DMS114 treated with DMSO at 0.1 percent for 48 hours (cell line): ENCODE data around the gene WDR5.

Source experiments
- DNase-seq: peaks from one replicate; lab custom pipeline; 2025; ENCODE audit not compliant: unreplicated experiment; lab: John Stamatoyannopoulos, UW

WDR5 gene

DNA sequence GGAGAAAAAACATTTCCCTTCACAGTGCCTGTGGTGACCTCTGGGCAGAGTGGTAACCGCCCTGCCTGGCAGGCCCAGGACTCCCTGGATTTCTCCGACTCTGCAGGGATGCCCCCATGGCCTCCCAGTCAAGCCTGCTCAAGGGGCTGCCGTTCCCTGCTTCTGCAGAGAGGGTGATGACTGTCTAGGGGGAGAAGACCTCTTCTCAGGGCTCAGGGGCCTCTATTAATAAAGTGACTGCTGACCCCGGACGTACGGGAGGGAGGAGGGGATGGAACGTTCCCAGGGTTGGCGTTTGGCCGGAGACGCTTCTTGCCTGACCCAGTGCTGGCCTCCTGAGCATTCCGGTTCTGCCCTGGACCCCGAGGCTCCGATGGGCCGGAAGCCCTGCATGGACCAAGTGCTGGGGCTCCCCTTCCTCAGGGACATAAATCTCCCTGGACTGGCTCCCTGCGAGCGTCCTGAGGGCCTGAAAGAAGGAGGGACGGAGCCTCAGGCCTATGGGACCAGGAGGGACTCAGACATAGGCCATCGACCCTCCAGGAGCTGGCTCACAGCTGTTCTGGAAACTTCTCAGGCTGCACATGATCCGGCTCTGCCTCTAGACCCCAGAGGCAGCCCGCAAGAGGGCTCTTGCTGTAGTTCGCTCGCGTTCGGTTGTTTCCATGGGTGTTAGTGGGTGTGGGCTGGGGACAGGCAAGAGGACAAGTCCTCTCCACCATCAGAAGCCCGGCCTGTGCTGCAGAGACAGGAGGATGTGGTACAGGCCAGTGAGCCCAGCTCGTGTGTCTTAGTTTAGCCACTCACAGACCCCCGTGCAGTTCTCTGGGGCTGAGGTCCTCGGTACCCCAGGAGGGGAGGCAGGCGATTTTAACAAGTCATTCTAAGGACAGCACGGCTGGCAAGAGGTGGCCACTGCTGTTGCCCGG, 36.6 kb downstream of the WDR5 start:
- DNase-seq, result no peak

DNA sequence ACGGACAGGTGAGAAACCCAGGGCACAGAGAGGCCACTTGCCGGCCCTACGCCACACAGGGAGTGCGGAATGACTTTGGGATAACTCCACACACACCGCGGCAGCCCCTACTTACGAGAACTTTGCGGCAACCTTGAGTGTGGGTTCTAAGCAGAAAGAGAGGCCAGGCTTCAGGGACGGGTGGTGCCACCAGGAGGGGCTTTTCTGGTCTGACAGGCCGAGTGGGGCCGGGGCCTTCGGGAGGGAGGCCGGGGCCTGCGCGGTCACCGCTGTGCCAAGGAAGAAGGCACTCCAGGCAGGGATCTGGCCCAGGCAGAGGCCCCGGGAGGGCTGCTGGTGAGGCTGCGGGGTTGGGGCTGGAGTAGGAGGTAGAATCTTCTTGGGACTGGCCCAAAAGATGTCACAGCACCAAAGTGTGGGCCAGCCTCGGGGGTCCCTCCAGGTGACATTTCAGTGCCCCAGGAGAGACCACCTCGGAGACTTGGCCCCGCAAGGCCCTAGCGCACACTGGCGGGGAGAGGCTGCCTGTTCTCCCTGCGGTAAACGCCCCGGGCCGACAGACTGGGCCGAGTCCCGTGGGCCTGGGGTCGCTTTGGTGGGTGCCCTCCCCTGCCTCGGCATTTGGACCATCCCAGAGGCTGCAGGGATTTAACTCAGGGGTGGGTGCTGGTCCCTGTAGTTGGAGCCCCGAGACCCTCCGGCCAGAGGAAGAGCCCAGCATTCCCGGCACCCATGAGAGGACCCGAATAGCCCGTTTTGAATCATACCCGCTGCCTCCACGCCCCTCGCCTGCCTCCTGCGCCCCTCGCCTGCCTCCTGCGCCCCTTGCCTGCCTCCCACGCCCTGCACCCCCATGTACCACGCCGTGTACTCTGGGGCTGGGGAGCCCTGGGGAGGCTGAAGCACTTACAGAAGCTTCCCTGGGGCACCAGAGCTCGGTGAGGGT, 37.5 kb downstream of the WDR5 start:
- no peak for DNase-seq

DNA sequence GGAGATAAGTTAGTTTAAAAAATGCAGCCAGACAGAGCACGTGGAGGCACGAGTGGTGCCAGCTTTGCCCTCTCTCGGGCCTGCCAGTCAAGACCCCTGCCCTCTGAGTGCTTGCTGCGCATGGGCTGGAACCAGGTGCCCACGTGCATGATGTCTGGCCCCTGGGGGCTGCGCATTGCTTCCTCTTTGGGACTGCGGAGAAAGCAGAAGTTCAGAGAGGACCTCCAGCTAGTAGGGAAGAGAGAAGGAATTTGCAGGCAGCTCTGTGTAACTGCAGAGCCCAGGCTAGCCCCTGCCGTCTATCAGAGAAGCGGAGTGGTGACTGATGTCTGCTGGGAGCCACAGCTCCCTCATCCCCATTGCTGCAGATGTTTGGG, 38.2 kb downstream of the WDR5 start:
- DNase-seq, result no peak

DNA sequence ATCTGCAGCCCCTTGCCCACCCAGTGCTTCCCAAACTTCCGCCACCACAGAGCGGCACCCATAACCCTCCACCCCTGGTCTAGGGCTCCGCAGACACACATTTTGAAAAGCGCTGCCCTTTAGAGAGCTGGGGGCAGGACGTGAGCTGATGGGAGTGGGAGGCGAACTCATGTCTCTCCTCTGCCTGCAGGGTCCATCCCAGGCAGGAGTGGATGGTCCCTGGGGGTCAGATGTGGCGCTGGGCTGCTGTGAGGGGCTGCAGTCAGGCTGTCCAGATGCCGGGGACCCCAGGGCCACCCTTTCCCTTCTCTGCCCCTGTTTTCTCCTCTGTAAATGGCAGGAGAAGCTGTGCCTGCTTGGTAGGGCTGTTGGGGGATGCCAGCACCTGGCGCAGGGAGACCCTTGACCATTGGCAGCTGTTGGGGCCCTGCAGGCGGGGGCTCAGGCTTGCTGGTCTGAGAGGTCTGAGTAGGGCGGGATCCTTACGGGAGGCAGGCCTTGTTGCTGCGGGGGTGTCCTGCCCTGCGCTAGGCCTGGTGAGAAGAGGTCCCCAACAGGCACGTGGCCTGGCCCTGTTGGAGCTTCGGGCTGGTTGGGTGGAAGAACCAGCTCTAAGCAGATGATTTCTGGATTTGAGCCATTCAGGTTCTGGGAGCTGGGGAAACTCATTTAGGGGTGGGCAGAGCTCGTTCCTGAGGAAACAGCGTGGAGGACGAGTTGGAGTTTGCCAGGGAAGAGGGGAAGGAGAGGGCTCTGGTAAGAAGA, 38.8 kb downstream of the WDR5 start:
- DNase-seq, result no peak

DNA sequence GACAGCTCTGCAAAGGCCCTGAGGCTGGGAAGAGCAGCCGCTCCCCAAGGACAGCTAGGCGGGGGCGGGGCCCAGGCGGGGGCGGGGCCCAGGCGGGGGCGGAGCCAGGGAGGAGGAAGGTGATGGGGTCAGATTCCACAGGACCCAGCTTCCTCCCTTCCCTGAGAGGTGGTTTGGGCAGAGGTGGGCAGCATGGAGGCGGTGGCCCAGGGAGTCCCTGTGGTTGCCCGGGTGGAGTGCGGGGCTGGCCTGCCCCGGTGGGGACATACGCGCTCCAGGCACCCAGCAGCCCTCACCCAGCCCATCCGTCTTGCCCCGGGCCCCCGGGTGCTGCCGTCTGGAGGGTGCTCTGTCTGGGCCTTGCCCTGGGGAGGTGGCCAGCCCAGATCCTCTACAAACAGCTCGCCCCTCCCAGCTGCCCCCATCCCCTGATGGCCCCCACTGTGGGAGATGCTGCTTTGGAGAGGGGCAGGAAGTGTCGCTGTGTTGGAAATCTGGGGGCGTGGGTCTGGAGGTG, 39.5 kb downstream of the WDR5 start:
- no peak for DNase-seq

DNA sequence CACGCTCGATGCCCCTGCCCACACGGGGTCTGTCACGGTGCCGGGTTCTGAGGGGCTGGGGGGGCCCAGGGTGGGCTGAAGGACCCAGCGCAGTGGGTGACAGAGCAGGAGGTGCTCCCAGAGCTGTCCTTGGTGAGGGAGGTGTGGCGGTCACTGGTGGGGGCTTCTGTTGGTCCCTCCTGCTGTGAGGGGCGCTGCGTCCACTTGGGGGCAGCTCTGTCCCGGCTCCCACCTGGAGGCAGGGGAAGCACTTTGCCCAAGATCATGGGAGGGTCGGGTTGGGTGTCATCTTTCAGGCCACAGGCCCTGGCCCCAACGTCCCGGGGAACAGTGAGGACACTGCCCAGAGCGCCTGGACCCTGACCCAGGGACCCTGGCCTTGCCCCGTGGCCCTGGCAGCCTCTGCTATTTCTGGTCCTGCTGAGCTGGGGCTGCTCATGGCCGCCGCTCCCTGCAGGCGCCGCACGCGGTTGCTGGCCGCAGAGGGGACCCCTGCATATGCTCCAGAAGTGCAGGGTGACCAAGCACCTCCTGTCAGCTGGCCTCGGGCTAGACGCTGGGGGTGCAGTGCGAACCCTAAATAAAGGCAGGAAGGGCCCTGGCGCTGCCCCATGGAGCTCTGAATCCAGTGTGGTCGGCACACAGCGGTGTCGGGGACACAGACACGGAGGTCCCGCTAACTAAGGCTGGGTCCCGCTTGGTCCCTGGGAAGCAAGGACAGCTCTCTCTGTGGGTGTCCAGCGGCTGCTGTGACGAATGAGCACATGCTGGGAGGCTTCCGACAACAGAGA, 40.1 kb downstream of the WDR5 start:
- DNase-seq, result no peak

DNA sequence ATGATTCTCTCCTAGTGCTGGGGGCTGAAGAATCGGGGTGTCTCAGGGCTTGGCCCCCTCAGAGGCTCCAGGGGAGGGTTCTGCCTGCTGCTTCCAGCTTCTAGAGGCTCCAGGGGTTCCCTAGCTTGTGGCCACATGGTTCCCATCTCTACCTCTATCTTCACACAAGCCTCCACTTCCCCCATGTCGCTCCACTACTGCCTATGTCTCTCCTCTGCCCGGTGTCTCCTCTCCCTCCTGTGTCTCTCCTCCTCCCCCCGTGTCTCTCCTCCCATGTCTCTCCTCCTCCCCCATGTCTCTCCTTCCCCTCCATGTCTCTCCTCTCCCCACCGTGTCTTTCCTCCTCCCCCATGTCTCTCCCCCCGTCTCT, 40.7 kb downstream of the WDR5 start:
- no peak for DNase-seq

DNA sequence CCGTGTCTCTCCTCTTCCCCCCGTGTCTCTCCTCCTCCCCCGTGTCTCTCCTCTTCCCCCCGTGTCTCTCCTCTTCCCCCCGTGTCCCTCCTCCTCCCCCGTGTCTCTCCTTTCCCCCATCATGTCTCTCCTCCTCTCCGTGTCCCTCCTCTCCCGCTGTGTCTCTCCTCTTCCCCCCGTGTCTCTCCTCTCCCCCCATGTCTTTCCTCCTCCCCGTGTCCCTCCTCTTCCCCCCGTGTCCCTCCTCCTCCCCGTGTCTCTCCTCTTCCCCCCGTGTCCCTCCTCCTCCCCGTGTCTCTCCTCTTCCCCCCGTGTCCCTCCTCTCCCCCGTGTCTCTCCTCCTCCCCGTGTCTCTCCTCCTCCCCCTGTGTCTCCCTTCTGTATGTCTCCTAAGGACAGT, 41.3 kb downstream of the WDR5 start:
- DNase-seq, result no peak

DNA sequence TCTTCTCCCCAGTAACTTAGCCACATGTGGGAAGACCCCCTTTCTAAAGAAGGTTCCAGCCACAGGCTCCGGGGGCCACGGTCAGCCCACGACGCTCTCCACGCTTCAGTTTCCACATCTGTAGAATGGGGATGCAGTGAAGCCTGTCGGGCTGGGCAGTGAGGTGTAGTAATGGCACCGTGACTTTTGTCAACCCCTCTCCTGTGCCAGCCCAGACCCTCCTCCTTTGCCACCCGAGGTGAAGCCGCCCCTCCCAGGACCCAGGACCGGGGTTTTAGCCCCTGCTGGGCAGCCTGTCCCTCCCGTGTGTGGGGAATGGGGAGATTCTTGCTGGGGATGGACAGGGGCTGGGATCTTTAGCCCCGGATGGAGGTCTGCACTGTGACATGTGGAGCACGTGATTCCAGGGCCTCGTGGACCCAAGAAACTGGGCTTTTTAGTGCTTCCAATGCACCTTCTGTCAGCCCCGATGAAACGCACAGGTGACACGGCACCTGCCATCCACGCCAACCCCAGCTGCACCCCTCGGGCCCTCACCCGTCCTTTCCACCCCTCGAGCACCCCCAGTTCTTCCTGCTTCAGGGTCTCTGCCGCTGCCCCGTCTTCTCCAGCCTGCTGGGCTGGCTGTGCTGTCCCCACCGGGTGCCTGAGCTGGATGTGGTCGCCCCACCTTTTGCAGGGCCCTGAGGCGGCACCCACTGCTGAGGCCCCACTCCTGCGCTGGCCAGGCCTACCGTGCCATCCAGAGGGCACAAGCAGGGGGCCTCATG, 41.9 kb downstream of the WDR5 start:
- no peak for DNase-seq

DNA sequence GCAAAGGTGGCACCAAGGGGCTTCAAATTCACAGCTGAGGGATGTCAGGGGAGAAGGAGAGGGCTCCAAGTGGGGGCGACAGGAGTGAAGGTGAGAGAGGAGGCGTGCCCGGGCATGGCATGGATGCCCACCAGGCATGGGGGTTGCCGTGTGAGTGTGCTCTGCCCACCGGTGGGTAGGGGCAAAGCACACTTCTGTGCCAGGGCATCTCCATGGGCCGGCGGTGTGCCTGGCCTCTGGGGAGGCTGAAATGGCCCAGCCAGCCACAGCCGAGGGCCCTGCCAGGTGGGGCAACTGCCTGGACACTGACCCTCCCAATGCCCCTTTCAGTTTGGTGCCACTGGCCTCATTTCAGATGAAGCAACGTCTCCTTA, 42.5 kb downstream of the WDR5 start:
- DNase-seq, result no peak

DNA sequence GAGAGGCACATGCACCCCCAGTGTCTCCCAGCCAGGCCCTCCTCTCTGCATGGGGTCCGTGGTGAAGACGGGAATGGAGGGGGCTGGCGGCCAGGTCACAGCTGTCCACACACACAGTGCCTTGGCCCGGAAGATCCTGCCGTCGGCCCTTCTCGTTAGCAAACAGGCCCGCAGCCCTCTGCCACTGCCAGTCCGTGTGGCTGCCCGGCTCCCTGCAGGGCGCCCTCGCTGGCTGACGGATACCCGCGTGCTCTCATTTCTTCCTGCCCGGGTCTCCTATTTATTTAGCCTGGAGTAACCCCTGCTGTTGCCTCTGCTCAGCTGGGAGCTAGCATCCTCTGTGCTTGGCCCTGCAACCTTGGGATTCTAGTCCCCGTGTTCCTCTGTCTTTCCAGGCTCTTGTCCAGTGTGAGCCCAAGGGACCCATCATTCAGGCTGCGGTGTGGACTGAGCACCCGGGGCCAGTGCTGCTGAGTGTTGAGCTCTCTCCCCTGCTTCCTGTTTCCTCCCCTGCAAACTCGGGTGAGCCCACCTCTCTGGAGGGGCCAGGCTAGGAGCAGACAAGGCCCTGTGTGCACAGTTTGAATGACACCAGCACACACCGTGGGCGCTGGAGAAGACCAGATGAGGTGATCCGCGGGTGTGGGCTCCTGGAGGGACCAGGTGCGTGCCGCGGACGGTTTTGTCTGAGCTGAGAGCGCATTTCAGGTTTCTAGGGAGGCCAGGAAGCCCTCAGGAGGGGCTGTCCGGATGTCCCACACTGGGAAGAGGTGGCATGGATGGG, 43.1 kb downstream of the WDR5 start:
- no peak for DNase-seq

DNA sequence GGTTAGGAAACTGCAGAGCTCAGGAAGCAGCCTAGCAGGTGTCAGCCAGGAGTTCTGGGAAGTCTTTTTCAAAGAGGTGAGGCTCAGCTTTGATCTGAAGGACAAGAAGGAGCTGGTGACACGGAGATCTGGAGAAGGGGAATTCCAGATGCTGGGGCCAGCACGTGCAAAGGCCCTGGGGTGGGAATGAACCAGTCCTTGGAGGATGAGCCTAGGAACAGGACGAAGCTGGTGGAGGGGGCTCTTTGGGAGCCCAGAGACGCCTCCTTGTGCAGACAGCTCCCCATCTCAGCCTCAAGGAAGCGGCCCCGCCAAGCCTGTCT, 43.7 kb downstream of the WDR5 start:
- DNase-seq, result no peak

DNA sequence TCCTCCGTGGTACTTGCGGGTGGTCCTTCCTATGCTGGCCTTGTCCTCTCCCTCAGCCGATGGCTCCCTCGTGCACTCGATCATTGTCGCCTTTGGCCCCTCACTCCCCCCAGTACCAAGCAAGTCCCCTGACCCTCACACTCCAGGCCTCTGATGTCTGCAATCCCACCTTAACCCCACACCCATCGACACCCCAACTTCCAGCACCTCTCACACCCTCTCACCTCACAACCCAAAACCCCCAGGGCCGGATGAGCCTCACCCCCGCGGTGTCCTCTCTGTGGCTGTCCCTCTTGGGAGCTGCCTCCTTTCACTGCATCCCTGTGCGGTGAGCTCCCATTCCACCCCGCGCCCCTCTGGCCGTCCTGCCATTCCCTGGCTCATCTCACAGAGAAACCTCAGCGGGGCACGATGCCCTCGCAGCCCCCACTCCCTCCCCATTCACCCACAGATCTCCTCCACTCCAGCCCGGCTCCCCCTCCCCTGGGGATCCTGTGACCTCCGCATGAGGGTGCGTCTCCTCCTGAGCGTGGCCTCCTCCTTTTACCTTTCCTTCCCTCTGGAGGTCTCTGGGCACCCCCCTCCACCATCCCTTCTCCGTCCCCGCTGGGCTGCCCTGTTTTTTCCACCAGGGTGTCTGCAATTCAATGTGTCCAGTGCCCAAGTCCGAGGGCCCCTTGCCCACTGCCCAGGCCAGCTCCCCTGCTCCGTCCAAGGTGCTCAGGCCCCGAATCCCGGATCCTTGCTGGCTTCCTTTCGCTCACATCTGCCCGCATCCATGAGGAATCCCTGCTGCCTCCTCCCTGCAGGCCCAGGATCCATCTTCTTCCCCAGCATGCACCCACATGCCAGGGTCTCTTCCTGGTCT, 44.3 kb downstream of the WDR5 start:
- DNase-seq, result no peak

DNA sequence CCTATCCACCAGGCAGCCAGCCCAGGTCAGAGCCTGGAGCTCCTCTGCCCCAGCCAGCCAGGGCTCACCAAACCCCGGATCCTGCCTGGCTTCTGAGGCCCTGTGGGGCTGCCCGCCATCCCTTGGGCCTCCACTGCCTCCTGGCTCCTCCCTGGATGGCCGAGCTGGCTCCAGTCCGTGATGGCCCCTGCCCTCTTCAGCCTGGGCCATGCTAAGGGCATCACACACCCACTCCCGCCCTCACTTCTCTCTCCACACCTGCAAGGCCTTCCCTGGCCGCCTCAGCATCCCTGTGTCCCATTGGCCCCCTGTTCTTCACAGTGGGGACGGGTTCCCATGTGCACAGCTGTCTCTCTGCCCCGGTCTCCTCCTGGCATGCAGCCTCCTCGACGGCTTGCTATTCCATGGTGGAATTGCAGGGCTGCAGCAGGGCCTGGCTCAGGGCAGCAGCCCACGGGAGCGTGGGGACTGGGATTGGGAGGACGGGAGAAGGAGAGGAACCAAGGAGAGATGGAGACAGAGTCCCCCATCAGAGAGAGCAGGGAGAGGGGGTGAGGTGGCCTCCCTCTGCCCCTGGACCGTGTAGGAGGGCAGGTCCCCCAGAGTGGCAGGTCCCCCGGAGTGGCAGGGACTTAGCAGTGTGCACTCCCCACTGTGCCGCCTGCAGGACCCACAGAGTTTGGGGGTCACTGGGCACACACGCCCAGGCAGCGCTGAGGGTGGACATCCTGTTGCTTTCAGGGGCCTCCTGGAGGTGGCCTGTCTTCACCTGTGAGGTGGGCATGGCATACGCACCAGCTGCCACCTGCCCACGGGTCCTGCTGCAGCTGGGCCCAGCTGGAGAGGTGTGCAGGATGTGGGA, 45.1 kb downstream of the WDR5 start:
- DNase-seq, result no peak

DNA sequence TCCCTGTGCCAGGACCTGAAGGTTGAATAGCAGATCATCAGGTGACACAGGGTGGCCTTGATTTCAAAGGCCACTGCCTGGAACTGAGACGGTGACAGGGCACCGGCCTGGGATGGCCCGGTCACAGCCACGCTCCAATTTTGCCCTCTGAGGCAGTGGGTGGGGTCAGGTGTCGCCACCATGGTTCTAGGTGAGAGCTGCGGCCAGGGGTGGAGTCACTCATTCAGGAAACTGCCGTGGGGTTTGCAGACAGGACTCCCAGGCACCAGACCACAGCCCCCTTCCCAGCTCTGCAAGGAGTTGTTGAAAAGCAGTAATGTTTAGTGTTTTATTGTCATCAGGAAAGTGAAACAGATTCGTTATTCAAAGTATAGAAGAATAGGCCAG, 45.8 kb downstream of the WDR5 start:
- DNase-seq, result no peak

DNA sequence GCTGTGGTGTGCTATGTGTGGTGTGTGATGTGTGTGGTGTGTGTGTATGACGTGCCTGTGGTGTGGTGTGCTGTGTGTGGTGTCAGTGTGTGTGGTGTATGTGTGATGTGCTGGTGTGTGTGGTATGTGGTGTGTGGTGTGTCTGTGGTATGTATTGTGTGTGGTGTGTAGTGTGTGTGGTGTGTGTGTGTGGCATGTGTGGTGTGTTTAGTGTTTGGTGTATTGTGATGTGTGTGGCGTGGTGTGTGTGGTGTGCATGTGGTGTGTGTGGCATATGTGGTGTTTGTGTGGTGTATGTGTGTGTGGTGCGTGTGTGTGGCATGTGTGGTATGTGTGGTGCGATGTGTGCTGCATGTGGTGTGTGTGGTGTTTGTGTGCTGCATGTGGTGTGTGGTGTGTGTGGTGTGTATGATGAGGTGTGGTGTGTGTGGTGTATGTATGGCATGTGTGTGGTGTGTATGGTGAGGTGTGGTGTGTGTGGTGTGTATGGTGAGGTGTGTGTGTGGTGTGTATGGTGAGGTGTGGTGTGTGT, 46.7 kb downstream of the WDR5 start:
- DNase-seq, result no peak

DNA sequence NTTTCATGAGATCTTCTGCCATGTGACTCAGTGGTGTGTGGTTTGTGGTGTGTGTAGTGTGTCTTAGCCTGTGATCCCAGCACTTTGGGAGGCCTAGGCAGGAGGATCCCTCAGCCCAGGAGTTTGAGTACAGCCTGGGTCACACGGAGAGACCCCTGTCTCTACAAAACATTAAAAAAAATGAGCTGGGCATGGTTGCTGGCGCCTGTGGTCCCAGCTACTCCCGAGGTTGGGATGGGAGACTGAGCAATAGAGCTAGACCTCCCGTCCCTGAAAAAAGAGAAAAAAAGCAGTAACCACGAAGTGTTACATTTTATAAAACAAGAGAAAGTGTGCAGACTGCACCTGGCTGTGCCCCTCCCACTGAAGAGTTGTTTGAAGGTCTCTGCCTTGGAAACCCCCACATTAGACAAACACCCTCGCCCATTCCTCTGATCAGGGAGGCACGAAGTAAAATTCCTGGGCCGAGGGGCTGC, 49.7 kb downstream of the WDR5 start:
- no peak for DNase-seq
